ENCODE results near the gene ZNF479. TPM values are rescaled to one million over a fixed set of nuclear protein-coding genes. Genes with fewer than 3 reads are reported as not detected.

ZNF479 gene
- total and polyA plus RNA-seq, 2 of the 4 experiments (the other 2 are of a cell fraction): not detected

- Histone ChIP-seq H2BK120ac (ENCODE audit: low read depth, low read length) (no peak overlapping the region), H4K20me1 (ENCODE audit: insufficient read depth, low read length) (no peaks in the 10 kb centered on the region), H3K27ac (ENCODE audit: insufficient read depth, low read length) (no peak overlapping the region), H2AFZ (replicated peaks; ENCODE audit: low read length, poor library complexity) (no peak overlapping the region), H4K8ac (ENCODE audit: low read depth in 2 of 2, low read length in 2 of 2) (no peak overlapping the region), H2AK9ac (replicated peaks; ENCODE audit: low read depth, low read length, poor library complexity) (no peak overlapping the region), H3K36me3 (ENCODE audit: control insufficient read depth, insufficient read depth, low read length) (no peaks in the 10 kb centered on the region), H4K91ac (ENCODE audit: insufficient read depth, low read depth, low read length) (no peak overlapping the region), H3K14ac (replicated peaks; ENCODE audit: low read depth, low read length) (no peak overlapping the region), H2AK5ac (ENCODE audit: low read depth, low read length) (no peak overlapping the region), H3K79me1 (ENCODE audit: low read depth in 1 of 2, low read length in 2 of 2) (no peaks in the 10 kb centered on the region), H3K56ac (ENCODE audit: extremely low read depth, insufficient read depth, low read length) (no peak overlapping the region), H3K4me1 (ENCODE audit: control insufficient read depth, insufficient read depth, low read length) (no peaks in the 10 kb centered on the region), H2BK20ac (ENCODE audit: low read depth, low read length) (no peak overlapping the region), H2BK15ac (ENCODE audit: low read depth, low read length) (no peak overlapping the region), H4K5ac (ENCODE audit: low read depth, low read length) (no peak overlapping the region), H3K23ac (ENCODE audit: low read depth, low read length) (no peak overlapping the region), H3K4me2 (ENCODE audit: low read depth, low read length) (no peak overlapping the region), H3K18ac (ENCODE audit: low read depth, low read length) (no peak overlapping the region), H3K27me3 (ENCODE audit: control insufficient read depth, insufficient read depth, low read length) (no peaks in the 10 kb centered on the region), H3K9me1 (ENCODE audit: insufficient read depth, low read length) (no peaks in the 10 kb centered on the region), H3K4me3 (ENCODE audit: insufficient read depth, low read depth, low read length) (no peak overlapping the region), H3K4ac (ENCODE audit: low read depth, low read length) (no peak overlapping the region), H3K9me3 (ENCODE audit: control insufficient read depth, insufficient read depth, low read length) (peaks cover 16% of the 10 kb centered on the region), H2BK5ac (ENCODE audit: low read depth, low read length, poor library complexity, severe bottlenecking) (no peak overlapping the region), H3K9ac (ENCODE audit: low read depth, low read length) (no peak overlapping the region)
- intact Hi-C loops (cut with micrococcal nuclease): no loop called here
- no peak for DNase-seq
- BruUV-seq (replicated peaks): no TSS peak
- ChIA-PET POLR2A (ENCODE audit: unreplicated experiment) (no interaction called here), CTCF (interaction anchor here (0.7 kb wide), 1 partner anchor 978 kb away, joined by 3 read pairs; no protein-coding TSS in a partner anchor)
- no peak for ATAC-seq (ENCODE audit: low read depth)
- in situ Hi-C loops (cut with MboI; ENCODE audit: low sequenced_read_pairs): no loop called here
- dilution Hi-C loops (cut with HindIII; ENCODE audit: low sequenced_read_pairs, unreplicated experiment): no loop called here
- TF ChIP-seq CHD1 (IDR thresholded peaks at IDR 0.05; ENCODE audit: low read depth, low read length) (no peak), MAZ (IDR thresholded peaks at IDR 0.05; ENCODE audit: borderline replicate concordance, low read depth, low read length) (no peak), SMC3 (IDR thresholded peaks at IDR 0.05; ENCODE audit: low read depth, low read length) (no peak), RAD21 (IDR thresholded peaks at IDR 0.05; ENCODE audit: low read length) (no peak), FOS (IDR thresholded peaks at IDR 0.05; ENCODE audit: low read depth, low read length) (no peak), RCOR1 (IDR thresholded peaks at IDR 0.05; ENCODE audit: insufficient replicate concordance, low read length) (no peak), BHLHE40 (IDR thresholded peaks at IDR 0.05; ENCODE audit: low read depth, low read length) (no peak), POLR2A (IDR thresholded peaks at IDR 0.05; ENCODE audit: low read depth, low read length) (no peak), MXI1 (IDR thresholded peaks at IDR 0.05; ENCODE audit: borderline replicate concordance, low read depth, low read length) (no peak), ELK1 (IDR thresholded peaks at IDR 0.05; ENCODE audit: borderline replicate concordance, low read depth, low read length) (no peak), CEBPB (IDR thresholded peaks at IDR 0.05; ENCODE audit: low read depth, low read length) (no peak), USF2 (IDR thresholded peaks at IDR 0.05; ENCODE audit: low read depth, low read length) (no peak)
- WGBS, 2 experiments (ENCODE audit: extremely low coverage in 2 of 2, insufficient read length in 1 of 2): no CpG with 5 or more reads among the region's 7 CpGs
Observed at GRCh38 chr7:57165285-57165899, 33.2 kb upstream of the ZNF479 start.

Measured in IMR-90 (cell line).